Aortic smooth muscle cell (primary cell): ENCODE data around the gene FMNL1. TPM values are rescaled to one million over a fixed set of nuclear protein-coding genes. Genes with fewer than 3 reads are reported as not detected.

Source experiments
- total RNA-seq: library from RNA; depleted of rRNA; stranded (reverse); fragments of >200 nt; gene quantifications from 2 replicates; pipeline ENCODE4 v1.2.3, GENCODE V29; 2014

FMNL1 gene, protein sequence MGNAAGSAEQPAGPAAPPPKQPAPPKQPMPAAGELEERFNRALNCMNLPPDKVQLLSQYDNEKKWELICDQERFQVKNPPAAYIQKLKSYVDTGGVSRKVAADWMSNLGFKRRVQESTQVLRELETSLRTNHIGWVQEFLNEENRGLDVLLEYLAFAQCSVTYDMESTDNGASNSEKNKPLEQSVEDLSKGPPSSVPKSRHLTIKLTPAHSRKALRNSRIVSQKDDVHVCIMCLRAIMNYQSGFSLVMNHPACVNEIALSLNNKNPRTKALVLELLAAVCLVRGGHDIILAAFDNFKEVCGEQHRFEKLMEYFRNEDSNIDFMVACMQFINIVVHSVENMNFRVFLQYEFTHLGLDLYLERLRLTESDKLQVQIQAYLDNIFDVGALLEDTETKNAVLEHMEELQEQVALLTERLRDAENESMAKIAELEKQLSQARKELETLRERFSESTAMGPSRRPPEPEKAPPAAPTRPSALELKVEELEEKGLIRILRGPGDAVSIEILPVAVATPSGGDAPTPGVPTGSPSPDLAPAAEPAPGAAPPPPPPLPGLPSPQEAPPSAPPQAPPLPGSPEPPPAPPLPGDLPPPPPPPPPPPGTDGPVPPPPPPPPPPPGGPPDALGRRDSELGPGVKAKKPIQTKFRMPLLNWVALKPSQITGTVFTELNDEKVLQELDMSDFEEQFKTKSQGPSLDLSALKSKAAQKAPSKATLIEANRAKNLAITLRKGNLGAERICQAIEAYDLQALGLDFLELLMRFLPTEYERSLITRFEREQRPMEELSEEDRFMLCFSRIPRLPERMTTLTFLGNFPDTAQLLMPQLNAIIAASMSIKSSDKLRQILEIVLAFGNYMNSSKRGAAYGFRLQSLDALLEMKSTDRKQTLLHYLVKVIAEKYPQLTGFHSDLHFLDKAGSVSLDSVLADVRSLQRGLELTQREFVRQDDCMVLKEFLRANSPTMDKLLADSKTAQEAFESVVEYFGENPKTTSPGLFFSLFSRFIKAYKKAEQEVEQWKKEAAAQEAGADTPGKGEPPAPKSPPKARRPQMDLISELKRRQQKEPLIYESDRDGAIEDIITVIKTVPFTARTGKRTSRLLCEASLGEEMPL
- total RNA-seq, result 0.06 and 0.13 TPM in 2 replicates

GRCh38 chr17:45221081-45222013, at the start of gene FMNL1:
TSS of gene FMNL1 (plus strand) at chr17:45221885. CDS start at chr17:45222125, 240 bp downstream.

GRCh38 chr17:45261577-45262515, 40.2 kb downstream of the FMNL1 start, which contains the start of gene SPATA32:
TSS of gene SPATA32 (minus strand) at chr17:45262094. CDS start at chr17:45262016, 78 bp downstream.

Other genes with a start within 250 kb of the FMNL1 start
- gene DCAKD, start 170.3 kb upstream of the FMNL1 start, total RNA-seq, result 19.0 and 22.5 TPM in 2 replicates
- 49.2 and 82.8 TPM in 2 replicates for gene NMT1, start 160.6 kb upstream of the FMNL1 start, total RNA-seq
- 27.3 and 57.7 TPM in 2 replicates for gene PLCD3, start 89.4 kb upstream of the FMNL1 start, total RNA-seq
- 7.1 and 8.1 TPM in 2 replicates for gene ACBD4, start 86.2 kb upstream of the FMNL1 start, total RNA-seq
- 10.6 and 11.6 TPM in 2 replicates for gene HEXIM1, start 73.4 kb upstream of the FMNL1 start, total RNA-seq
- 7.7 and 7.9 TPM in 2 replicates for gene HEXIM2, start 60.0 kb upstream of the FMNL1 start, total RNA-seq
- gene SPATA32, start 40.2 kb downstream of the FMNL1 start, total RNA-seq, result under 0.01 and 0.06 TPM in 2 replicates
- gene MAP3K14, start 95.1 kb downstream of the FMNL1 start, total RNA-seq, result 1.4 and 1.5 TPM in 2 replicates
- 2.4 and 3.6 TPM in 2 replicates for gene ARHGAP27, start 211.0 kb downstream of the FMNL1 start, total RNA-seq